ENCODE results near the gene PLSCR5. TPM values are rescaled to one million over a fixed set of nuclear protein-coding genes. Genes with fewer than 3 reads are reported as not detected.

Gene PLSCR5
- total RNA-seq, 1 experiment from 2014 or later: not detected

GRCh38 chr3:146544002-146544928 is 60.9 kb downstream of the PLSCR5 start, which contains the start of gene PLSCR1:
Gene PLSCR1, minus strand, starts transcription at chr3:146544607. Its CDS starts 8,055 bp downstream, at chr3:146536552.
- DNase-seq (ENCODE audit: low read depth): peak; percentile 98

DNA sequence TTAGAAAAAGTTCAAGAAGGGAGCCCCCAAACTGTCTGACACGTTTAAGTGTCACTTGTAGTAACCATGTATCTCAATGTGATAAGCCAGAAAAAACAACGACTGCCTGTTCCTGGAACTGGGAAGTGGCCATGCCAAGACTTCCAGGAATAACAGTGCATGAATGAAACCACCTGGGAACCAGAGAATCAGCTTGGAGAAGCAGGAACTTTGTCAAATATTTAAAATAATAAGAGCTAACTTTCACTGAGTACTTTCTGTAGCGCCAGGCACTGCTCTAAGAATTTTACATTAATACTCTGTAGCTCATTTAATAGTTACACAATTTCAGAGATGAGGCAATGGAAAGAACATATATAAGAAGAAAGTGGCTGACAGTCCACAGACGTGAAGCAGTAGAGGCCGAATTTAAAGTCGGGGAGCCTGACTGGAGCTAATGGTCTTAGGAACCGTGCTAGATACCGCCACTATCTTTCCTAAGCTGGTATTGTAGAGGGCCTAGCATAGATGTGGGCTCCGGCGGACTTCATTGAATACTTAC is 61.6 kb downstream of the PLSCR5 start:
- DNase-seq (ENCODE audit: low read depth): peak; percentile 6

DNA sequence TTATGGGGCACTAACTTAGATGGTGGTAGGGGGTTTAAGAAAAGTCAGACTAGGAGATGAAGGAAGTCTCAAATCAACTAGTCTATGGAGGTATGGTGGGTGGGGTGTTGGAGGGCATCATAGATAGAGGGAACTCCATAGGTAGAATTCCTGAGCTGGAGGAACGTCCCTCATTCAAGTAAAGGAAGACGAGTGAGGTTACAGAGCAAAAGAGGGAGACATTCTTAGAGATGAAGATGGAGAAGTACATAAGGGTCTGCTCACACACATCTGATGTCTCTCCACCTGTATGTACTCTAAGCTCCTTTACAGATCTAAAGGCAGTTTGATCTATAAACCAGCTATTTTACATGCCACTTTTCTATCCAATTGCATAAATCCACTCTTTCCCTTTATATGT is 62.2 kb downstream of the PLSCR5 start:
- no peak for DNase-seq (ENCODE audit: low read depth)

DNA sequence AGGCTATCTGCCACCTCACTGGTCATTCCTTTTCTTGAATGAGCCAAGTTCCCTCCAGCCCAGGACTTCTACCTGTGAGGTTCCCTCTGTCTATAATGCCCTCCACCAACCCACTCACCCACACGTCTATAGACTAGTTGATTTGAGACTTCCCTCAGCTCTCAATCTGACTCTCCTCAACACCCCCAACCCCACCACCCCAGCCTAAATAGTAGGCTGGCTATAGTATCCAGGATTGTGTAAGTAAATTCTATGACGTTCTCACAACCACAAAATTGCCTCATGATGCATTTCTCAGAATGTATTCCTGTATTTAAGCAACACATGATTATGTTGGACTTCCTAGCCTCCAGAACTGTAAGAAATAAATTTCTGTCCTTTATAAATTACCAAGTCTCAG is 63.0 kb downstream of the PLSCR5 start:
- no peak for DNase-seq (ENCODE audit: low read depth)

GRCh38 chr3:146540978-146541377 is 64.2 kb downstream of the PLSCR5 start:
- DNase-seq (ENCODE audit: low read depth): no peak

- no peak for DNase-seq (ENCODE audit: low read depth)
These were observed 64.9 kb downstream of the PLSCR5 start for GRCh38 chr3:146540236-146540635.

GRCh38 chr3:146539315-146539714 is 65.8 kb downstream of the PLSCR5 start:
- no peak for DNase-seq (ENCODE audit: low read depth)

DNA sequence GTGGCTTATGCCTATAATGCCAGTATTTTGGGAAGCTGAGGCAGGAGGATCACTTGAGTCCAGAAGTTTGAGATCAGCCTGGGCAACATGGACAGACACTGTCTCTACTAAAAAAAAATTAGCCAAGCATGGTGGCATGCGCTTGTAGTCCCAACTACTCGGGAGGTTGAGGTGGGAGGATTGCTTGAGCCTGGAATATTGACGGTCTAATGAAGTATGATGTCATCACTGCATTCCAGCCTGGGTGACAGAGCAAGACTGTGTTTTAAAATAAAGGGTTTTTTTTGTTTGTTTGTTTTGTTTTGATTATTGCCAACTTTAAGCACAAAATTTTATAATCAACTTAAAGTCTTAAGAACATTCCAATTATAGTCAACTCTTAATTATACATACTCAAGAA is 67.5 kb downstream of the PLSCR5 start:
- no peak for DNase-seq (ENCODE audit: low read depth)

DNA sequence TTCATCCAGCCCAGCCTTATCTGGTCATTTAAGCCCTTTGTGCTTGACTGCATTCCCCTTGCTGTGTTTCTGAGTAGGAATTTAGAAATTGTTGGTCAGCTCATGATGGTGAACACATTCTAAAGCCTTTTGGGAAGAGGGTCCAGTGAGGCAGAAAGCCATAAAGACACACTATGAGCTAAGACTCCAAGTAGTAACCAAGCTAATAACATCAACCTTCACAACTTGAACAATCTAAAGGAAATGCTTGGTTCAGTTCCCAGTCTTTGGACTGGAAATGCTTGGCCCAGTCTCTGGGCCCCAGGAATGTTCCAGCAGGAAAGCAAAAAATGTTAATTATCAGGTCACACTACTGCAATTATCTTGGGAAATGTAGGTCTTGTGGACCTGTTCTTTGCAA is 68.5 kb downstream of the PLSCR5 start:
- no peak for DNase-seq (ENCODE audit: low read depth)

Other genes with a start within 250 kb of the PLSCR5 start
- not detected in 2 replicates for gene PLSCR2, start 135.8 kb downstream of the PLSCR5 start, total RNA-seq (2014; rRNA removed; shearing (Covaris generic))
- gene PLSCR1, start 60.7 kb downstream of the PLSCR5 start, total RNA-seq (2014; rRNA removed; shearing (Covaris generic)): 52.5 and 92.2 TPM in 2 replicates